ENCODE results near the gene IL4I1.

IL4I1 gene

DNA sequence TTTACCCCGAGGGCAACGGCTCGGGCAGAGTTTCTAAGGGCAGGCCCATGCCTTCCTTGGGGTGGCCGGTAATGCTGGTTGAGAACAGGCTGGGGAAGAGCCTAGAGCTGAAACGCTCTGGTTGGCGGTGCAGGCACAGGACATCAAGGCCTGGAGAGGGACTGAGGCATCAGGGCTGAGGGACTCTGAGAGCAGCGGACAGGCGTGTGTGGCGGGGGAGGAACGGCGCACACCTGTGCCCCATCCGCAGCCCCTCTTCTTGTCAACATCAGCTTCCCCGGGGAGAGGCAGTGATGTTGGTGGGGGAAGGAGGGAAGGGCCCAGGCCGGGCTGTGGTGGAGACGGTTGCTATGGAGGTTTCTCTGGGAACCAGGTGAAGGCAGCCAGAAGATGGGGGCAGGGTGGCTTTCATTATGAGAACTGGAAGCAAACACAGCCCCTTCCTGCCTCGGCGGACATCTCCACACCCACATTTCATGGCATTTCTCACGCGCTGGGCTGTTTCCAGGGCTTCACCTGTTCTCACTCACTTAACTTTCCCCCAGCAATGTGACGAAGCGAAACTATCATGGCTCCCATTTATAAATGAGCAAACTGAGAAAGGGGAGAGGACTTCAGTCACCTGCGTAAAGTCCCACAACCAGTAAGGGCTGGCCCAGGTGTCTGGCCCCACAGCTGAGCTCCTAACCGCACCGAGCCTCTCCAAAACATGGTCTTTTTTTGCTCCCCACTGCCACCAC lies 24.1 kb upstream of the IL4I1 start:
- TF ChIP-seq YY1 (IDR thresholded peaks at IDR 0.05; ENCODE audit: low read depth), result no peak
- TF ChIP-seq, protein P1, sequence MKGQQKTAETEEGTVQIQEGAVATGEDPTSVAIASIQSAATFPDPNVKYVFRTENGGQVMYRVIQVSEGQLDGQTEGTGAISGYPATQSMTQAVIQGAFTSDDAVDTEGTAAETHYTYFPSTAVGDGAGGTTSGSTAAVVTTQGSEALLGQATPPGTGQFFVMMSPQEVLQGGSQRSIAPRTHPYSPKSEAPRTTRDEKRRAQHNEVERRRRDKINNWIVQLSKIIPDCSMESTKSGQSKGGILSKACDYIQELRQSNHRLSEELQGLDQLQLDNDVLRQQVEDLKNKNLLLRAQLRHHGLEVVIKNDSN (IDR thresholded peaks at IDR 0.05), result no peak
- no peak for TF ChIP-seq EP300 (IDR thresholded peaks at IDR 0.05; ENCODE audit: borderline replicate concordance)
- no peak for TF ChIP-seq FOXM1 (IDR thresholded peaks at IDR 0.05; ENCODE audit: borderline replicate concordance, low read depth)
- no peak for TF ChIP-seq RAD21 (IDR thresholded peaks at IDR 0.05; ENCODE audit: low read depth)
- no peak for TF ChIP-seq CEBPB (IDR thresholded peaks at IDR 0.05)
- TF ChIP-seq, protein P2, sequence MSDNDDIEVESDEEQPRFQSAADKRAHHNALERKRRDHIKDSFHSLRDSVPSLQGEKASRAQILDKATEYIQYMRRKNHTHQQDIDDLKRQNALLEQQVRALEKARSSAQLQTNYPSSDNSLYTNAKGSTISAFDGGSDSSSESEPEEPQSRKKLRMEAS (IDR thresholded peaks at IDR 0.05), result no peak

DNA sequence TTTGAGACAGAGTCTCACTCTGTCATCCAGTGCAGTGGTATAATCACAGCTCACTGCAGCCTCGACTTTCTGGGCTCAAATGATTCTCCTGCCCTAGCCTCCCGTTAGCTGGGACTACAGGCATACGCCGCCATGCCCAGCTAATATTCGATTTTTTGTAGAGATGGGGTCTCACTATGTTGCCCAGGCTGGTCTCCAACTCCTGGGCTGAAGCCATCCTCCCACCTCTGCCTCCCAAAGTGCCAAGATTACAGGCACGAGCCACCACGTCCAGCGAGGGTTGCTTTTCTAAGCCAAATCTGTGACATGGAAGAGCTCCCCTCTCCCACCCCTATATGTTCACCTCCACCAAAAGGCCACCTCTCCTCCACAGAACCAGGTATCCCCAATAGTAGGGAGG lies 21.4 kb upstream of the IL4I1 start:
- TF ChIP-seq YY1 (IDR thresholded peaks at IDR 0.05; ENCODE audit: low read depth), result no peak

DNA sequence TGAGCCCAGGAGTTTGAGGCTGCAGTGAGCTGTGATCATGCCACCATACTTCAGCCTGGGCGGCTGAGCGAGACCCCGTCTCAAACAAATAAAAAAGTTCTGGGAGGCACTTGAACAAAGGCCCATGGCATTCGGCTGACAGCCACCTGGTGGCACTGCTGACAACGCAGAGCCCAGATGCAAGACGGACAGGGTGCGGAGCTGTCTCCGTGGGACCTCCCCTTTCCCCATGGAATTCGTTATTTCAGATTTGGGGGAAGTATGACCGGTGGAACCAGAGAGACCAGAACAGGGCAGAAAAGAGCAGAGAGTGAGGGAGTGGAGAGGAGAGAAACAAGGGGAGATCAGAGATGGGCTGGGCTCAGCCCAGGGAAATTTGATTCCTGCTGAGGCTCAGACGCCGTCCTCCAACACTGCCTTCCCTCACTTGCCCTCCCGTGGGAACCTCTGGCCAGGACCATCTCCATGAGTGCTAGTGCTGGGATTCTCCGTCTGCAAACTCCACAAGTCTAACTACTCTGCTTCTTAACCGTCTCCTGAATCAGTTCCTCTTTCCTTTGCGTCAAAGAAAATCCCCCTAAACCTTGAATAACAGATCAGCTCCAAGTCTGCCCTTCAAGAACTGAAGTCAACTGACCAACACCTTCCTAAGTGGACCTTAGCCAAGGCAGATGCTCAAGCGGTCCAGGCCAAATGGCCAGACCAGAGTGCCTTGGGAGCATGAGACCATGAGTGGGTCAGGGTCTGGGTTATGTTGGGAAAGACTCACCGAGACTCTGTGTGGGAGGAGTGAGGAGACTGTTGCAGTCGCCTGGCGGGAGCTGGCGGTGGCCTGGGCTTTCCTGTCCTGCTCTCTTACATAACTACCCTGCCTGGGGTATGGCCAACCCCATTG lies 20.4 kb upstream of the IL4I1 start:
- no peak for TF ChIP-seq CEBPB (IDR thresholded peaks at IDR 0.05)
- no peak for TF ChIP-seq FOXM1 (IDR thresholded peaks at IDR 0.05; ENCODE audit: borderline replicate concordance, low read depth)
- no peak for TF ChIP-seq EP300 (IDR thresholded peaks at IDR 0.05; ENCODE audit: borderline replicate concordance)
- TF ChIP-seq TAF1 (IDR thresholded peaks at IDR 0.05; ENCODE audit: low read depth), result no peak
- TF ChIP-seq RAD21 (IDR thresholded peaks at IDR 0.05; ENCODE audit: low read depth), result no peak
- TF ChIP-seq TCF12 (IDR thresholded peaks at IDR 0.05; ENCODE audit: low read depth), result no peak
- no peak for TF ChIP-seq CREB1 (IDR thresholded peaks at IDR 0.05; ENCODE audit: low read depth)
- TF ChIP-seq TEAD4 (IDR thresholded peaks at IDR 0.05), result no peak
- TF ChIP-seq EGR1 (IDR thresholded peaks at IDR 0.05), result no peak
- no peak for TF ChIP-seq YY1 (IDR thresholded peaks at IDR 0.05; ENCODE audit: low read depth)

DNA sequence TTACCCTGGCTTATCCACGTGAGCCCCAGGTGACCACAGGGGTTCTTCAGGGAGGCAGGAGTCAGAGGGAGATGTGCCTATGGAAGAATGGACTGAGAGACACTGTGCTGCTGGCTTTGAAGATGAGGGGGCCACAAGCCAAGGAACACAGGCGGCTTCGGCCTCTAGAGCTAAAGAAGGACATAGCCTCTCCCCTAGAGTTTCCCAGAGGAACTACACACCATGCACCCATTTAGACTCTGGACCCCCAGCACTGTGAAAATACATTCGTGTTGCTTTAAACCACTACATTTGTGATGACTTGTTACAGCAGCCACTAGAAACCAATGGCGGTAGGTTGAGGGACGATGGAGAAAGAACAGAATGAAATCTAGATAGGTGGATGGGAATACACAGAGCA lies 18.6 kb upstream of the IL4I1 start:
- TF ChIP-seq TEAD4 (IDR thresholded peaks at IDR 0.05) (no peak), CREB1 (IDR thresholded peaks at IDR 0.05; ENCODE audit: low read depth) (no peak), RAD21 (IDR thresholded peaks at IDR 0.05; ENCODE audit: low read depth) (no peak), EGR1 (IDR thresholded peaks at IDR 0.05) (no peak), NFIC (IDR thresholded peaks at IDR 0.05) (no peak), CEBPB (IDR thresholded peaks at IDR 0.05) (no peak), TAF1 (IDR thresholded peaks at IDR 0.05; ENCODE audit: low read depth) (no peak), EP300 (IDR thresholded peaks at IDR 0.05; ENCODE audit: borderline replicate concordance) (no peak), FOXM1 (IDR thresholded peaks at IDR 0.05; ENCODE audit: borderline replicate concordance, low read depth) (no peak), ZBTB7A (IDR thresholded peaks at IDR 0.05; ENCODE audit: low read depth) (no peak), YY1 (IDR thresholded peaks at IDR 0.05; ENCODE audit: low read depth) (no peak), TCF12 (IDR thresholded peaks at IDR 0.05; ENCODE audit: low read depth) (no peak)
- TF ChIP-seq, protein P3, sequence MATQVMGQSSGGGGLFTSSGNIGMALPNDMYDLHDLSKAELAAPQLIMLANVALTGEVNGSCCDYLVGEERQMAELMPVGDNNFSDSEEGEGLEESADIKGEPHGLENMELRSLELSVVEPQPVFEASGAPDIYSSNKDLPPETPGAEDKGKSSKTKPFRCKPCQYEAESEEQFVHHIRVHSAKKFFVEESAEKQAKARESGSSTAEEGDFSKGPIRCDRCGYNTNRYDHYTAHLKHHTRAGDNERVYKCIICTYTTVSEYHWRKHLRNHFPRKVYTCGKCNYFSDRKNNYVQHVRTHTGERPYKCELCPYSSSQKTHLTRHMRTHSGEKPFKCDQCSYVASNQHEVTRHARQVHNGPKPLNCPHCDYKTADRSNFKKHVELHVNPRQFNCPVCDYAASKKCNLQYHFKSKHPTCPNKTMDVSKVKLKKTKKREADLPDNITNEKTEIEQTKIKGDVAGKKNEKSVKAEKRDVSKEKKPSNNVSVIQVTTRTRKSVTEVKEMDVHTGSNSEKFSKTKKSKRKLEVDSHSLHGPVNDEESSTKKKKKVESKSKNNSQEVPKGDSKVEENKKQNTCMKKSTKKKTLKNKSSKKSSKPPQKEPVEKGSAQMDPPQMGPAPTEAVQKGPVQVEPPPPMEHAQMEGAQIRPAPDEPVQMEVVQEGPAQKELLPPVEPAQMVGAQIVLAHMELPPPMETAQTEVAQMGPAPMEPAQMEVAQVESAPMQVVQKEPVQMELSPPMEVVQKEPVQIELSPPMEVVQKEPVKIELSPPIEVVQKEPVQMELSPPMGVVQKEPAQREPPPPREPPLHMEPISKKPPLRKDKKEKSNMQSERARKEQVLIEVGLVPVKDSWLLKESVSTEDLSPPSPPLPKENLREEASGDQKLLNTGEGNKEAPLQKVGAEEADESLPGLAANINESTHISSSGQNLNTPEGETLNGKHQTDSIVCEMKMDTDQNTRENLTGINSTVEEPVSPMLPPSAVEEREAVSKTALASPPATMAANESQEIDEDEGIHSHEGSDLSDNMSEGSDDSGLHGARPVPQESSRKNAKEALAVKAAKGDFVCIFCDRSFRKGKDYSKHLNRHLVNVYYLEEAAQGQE (IDR thresholded peaks at IDR 0.05; ENCODE audit: low read depth), result no peak
- TF ChIP-seq, protein P2 (IDR thresholded peaks at IDR 0.05), result no peak
- TF ChIP-seq, protein P1 (IDR thresholded peaks at IDR 0.05), result no peak

DNA sequence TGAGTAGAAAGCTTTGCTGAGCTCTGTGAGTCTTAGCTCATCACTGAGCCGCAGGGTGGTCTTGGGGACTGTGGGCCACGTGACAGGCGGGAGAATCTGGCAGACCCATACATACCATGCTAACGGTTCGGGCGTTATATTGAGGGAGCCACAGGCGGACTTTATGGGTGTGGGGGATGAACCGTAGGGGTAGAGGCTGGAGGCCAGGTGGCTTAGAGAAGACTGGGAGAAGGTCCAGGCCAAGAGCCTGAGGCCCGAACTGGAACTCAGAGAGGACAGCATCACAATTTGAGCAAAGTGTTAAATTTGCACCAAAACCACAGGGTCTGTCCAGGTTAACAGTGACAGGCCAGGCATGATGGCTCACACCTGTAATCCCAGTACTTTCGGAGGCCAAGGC lies 17.0 kb upstream of the IL4I1 start:
- TF ChIP-seq, protein P2 (IDR thresholded peaks at IDR 0.05), result no peak
- TF ChIP-seq EP300 (IDR thresholded peaks at IDR 0.05; ENCODE audit: borderline replicate concordance) (no peak), TAF1 (IDR thresholded peaks at IDR 0.05; ENCODE audit: low read depth) (no peak), FOXM1 (IDR thresholded peaks at IDR 0.05; ENCODE audit: borderline replicate concordance, low read depth) (no peak), CEBPB (IDR thresholded peaks at IDR 0.05) (no peak), YY1 (IDR thresholded peaks at IDR 0.05; ENCODE audit: low read depth) (no peak), TCF12 (IDR thresholded peaks at IDR 0.05; ENCODE audit: low read depth) (no peak), ZBTB7A (IDR thresholded peaks at IDR 0.05; ENCODE audit: low read depth) (no peak), NFIC (IDR thresholded peaks at IDR 0.05) (no peak), EGR1 (IDR thresholded peaks at IDR 0.05) (no peak)
- TF ChIP-seq, protein P1 (IDR thresholded peaks at IDR 0.05), result no peak
- TF ChIP-seq, protein P3 (IDR thresholded peaks at IDR 0.05; ENCODE audit: low read depth), result no peak

Measured in Ishikawa (cell line).